Measurements from ENCODE around the gene MCCD1. TPM values are rescaled to one million over a fixed set of nuclear protein-coding genes. Genes with fewer than 3 reads are reported as not detected.
"Not testable (repeated sequence)": the region's sequence is repeated elsewhere in the genome, so short reads cannot be mapped to it uniquely, and the experiment has no call there.

The MCCD1 gene
- total and polyA plus RNA-seq, 2 experiments from 2014 or later: not detected

GRCh38 chr6:31485055-31485454 lies 43.7 kb upstream of the MCCD1 start:
- Histone ChIP-seq H3K4me1 (ENCODE audit: low read depth) (no peaks in the 10 kb centered on the region), H3K27ac (no peak overlapping the region), H3K9me3 (ENCODE audit: low read depth) (no peaks in the 10 kb centered on the region), H3K4me3 (no peak overlapping the region), H3K27me3 (no peaks in the 10 kb centered on the region), H3K36me3 (no peaks in the 10 kb centered on the region)
- no peak for TF ChIP-seq CTCF (IDR thresholded peaks at IDR 0.05; ENCODE audit: low read depth, low read length)
- peak in 1 of 2 donors; percentile 17 for DNase-seq (ENCODE audit: low read depth in 1 of 2, low spot score in 1 of 2)

GRCh38 chr6:31486065-31486837 lies 42.5 kb upstream of the MCCD1 start:
- H3K36me3 ChIP-seq; H3K27me3 ChIP-seq; H3K27ac ChIP-seq; DNase-seq (ENCODE audit: low read depth in 1 of 2, low spot score in 1 of 2); H3K9me3 ChIP-seq (ENCODE audit: low read depth); H3K4me1 ChIP-seq (ENCODE audit: low read depth); H3K4me3 ChIP-seq: not testable (repeated sequence)

- not testable (repeated sequence) for H3K4me3 ChIP-seq; H3K36me3 ChIP-seq; H3K27ac ChIP-seq; H3K27me3 ChIP-seq; H3K4me1 ChIP-seq (ENCODE audit: low read depth); DNase-seq (ENCODE audit: low read depth in 1 of 2, low spot score in 1 of 2); H3K9me3 ChIP-seq (ENCODE audit: low read depth)
Measured at GRCh38 chr6:31487674-31488073, 41.1 kb upstream of the MCCD1 start.

GRCh38 chr6:31489086-31489485 lies 39.7 kb upstream of the MCCD1 start:
- no peaks in the 10 kb centered on the region for H3K4me1 ChIP-seq (ENCODE audit: low read depth)

GRCh38 chr6:31490115-31490873 lies 38.5 kb upstream of the MCCD1 start:
- Histone ChIP-seq H3K4me3 (no peak overlapping the region), H3K4me1 (ENCODE audit: low read depth) (no peaks in the 10 kb centered on the region), H3K9me3 (ENCODE audit: low read depth) (no peaks in the 10 kb centered on the region), H3K36me3 (no peaks in the 10 kb centered on the region), H3K27ac (no peak overlapping the region), H3K27me3 (peaks cover 10% of the 10 kb centered on the region)
- TF ChIP-seq CTCF (IDR thresholded peaks at IDR 0.05; ENCODE audit: low read depth, low read length): no peak
- no peak for DNase-seq (ENCODE audit: low read depth in 1 of 2, low spot score in 1 of 2)

More at GRCh38 chr6:31489086-31489485, 39.7 kb upstream of the MCCD1 start:
- Histone ChIP-seq H3K27ac (no peak overlapping the region), H3K27me3 (no peaks in the 10 kb centered on the region), H3K9me3 (ENCODE audit: low read depth) (no peaks in the 10 kb centered on the region), H3K4me3 (no peak overlapping the region), H3K36me3 (no peaks in the 10 kb centered on the region)
- no peak for TF ChIP-seq CTCF (IDR thresholded peaks at IDR 0.05; ENCODE audit: low read depth, low read length)
- DNase-seq (ENCODE audit: low read depth in 1 of 2, low spot score in 1 of 2): no peak

GRCh38 chr6:31493550-31493874 lies 35.2 kb upstream of the MCCD1 start:
- not testable (repeated sequence) for H3K4me1 ChIP-seq (ENCODE audit: low read depth); H3K36me3 ChIP-seq; H3K27ac ChIP-seq; H3K9me3 ChIP-seq (ENCODE audit: low read depth); DNase-seq (ENCODE audit: low read depth in 1 of 2, low spot score in 1 of 2)
- Histone ChIP-seq H3K27me3 (peaks cover 33% of the 10 kb centered on the region), H3K4me3 (peak overlapping the region; percentile 34)
